HG03280 (cell line): ENCODE measurements around the gene CACNA1S.

Experiments
- ATAC-seq: cut with Tn5 transposase; IDR thresholded peaks from one replicate; pipeline ENCODE4 v1.9.1; 2021; ENCODE audit warnings: mild to moderate bottlenecking, moderate library complexity; ENCODE audit not compliant: unreplicated experiment

CACNA1S gene

GRCh38 chr1:201038186-201038876 lies 73.9 kb downstream of the CACNA1S start:
- ATAC-seq = no peak

GRCh38 chr1:201036188-201036842 lies 75.9 kb downstream of the CACNA1S start:
- ATAC-seq = no peak

GRCh38 chr1:201034671-201035070 lies 77.6 kb downstream of the CACNA1S start:
- ATAC-seq = no peak

GRCh38 chr1:201032408-201032807 lies 79.8 kb downstream of the CACNA1S start:
- no peak for ATAC-seq

GRCh38 chr1:201028461-201028889 lies 83.8 kb downstream of the CACNA1S start:
- ATAC-seq = no peak

- no peak for ATAC-seq
Observed at GRCh38 chr1:201026836-201027235, 85.4 kb downstream of the CACNA1S start.

GRCh38 chr1:201026234-201026633 lies 86.0 kb downstream of the CACNA1S start:
- ATAC-seq = no peak

GRCh38 chr1:201025571-201026002 lies 86.6 kb downstream of the CACNA1S start:
- ATAC-seq = no peak

- no peak for ATAC-seq
Observed at GRCh38 chr1:201024625-201024998, 87.6 kb downstream of the CACNA1S start.

GRCh38 chr1:201023920-201024624 lies 88.2 kb downstream of the CACNA1S start:
- ATAC-seq = no peak

- peak; percentile 70 for ATAC-seq
Observed at GRCh38 chr1:201023517-201023902, 88.7 kb downstream of the CACNA1S start, which contains the start of gene KIF21B. Gene KIF21B (minus strand): TSS chr1:201023714. CDS start chr1:201023383, 331 bp downstream.

GRCh38 chr1:201022820-201023516 lies 89.3 kb downstream of the CACNA1S start:
- ATAC-seq = no peak

GRCh38 chr1:201022493-201022819 lies 89.8 kb downstream of the CACNA1S start:
- no peak for ATAC-seq

GRCh38 chr1:201021630-201022492 lies 90.4 kb downstream of the CACNA1S start:
- no peak for ATAC-seq

- ATAC-seq = no peak
Observed at GRCh38 chr1:201020721-201021629, 91.3 kb downstream of the CACNA1S start.

- no peak for ATAC-seq
Observed at GRCh38 chr1:201020040-201020591, 92.1 kb downstream of the CACNA1S start.

- peak; percentile 62 for ATAC-seq
Observed at GRCh38 chr1:201019321-201019977, 92.8 kb downstream of the CACNA1S start.

- ATAC-seq = no peak
Observed at GRCh38 chr1:201017828-201018163, 94.4 kb downstream of the CACNA1S start.
